H1 (cell line): ENCODE results near the gene PPP2R2D. TPM values are rescaled to one million over a fixed set of nuclear protein-coding genes. Genes with fewer than 3 reads are reported as not detected.

Experiments used
- CTCF ChIA-PET: fragments of 300-600 bp; sonication (Branson Sonifier 250); formaldehyde crosslinking; loops from one replicate; lab custom pipeline; 2021; ENCODE audit not compliant: partially characterized antibody; lab: Charles Lee
- POLR2A ChIA-PET: fragments of 300-600 bp; sonication (Branson Sonifier 250); formaldehyde crosslinking; loops from one replicate; lab custom pipeline; 2021; ENCODE audit warnings: inconsistent platforms; ENCODE audit not compliant: partially characterized antibody; lab: Charles Lee
- DNase-seq, 2 experiments: peaks; one replicate each; pipeline versions ENCODE4 v3.0.0 to v3.0.0-alpha.2; 2010 to 2022; ENCODE audit warnings: low spot score in 2 of 2, low read depth in 1 of 2, mixed read lengths in 1 of 2
- FAIRE-seq: peaks from 2 replicates; lab custom pipeline; 2011; peaks lifted over from hg19 to GRCh38; lab: Jason Lieb, UNC
- H2AFZ ChIP-seq: 2 replicates; pipeline ENCODE4 v1.8.1; 2012; ENCODE audit warnings: low read length, inconsistent platforms
- H2AK5ac ChIP-seq: 2 replicates; pipeline ENCODE4 v1.6.1; 2013; ENCODE audit warnings: low read depth, low read length
- H2BK120ac ChIP-seq: replicated peaks from 2 replicates; pipeline ENCODE3; 2013; ENCODE audit warnings: low read depth, low read length, inconsistent platforms
- H2BK12ac ChIP-seq: 2 replicates; pipeline ENCODE4 v1.6.1; 2013; ENCODE audit warnings: low read depth, low read length
- H2BK15ac ChIP-seq: 2 replicates; pipeline ENCODE4 v1.6.1; 2013; ENCODE audit warnings: low read length
- H2BK20ac ChIP-seq: 2 replicates; pipeline ENCODE4 v1.6.1; 2013; ENCODE audit warnings: low read length
- H2BK5ac ChIP-seq: 2 replicates; pipeline ENCODE4 v1.6.1; 2013; ENCODE audit warnings: low read depth, low read length
- H3K14ac ChIP-seq: 2 replicates; pipeline ENCODE4 v1.6.1; 2013; ENCODE audit warnings: inconsistent platforms; ENCODE audit not compliant: insufficient read length
- H3K18ac ChIP-seq: 2 replicates; pipeline ENCODE4 v1.6.1; 2013; ENCODE audit warnings: low read length; ENCODE audit errors: extremely low read depth
- H3K23ac ChIP-seq: 2 replicates; pipeline ENCODE4 v1.6.1; 2013; ENCODE audit warnings: inconsistent platforms; ENCODE audit not compliant: insufficient read length
- H3K23me2 ChIP-seq: 2 replicates; pipeline ENCODE4 v1.6.1; 2013; ENCODE audit warnings: low read depth, low read length
- H3K27ac ChIP-seq: 2 replicates; pipeline ENCODE4 v1.6.1; 2011; ENCODE audit warnings: low read depth, low read length, inconsistent platforms
- H3K27me3 ChIP-seq, 4 experiments: replicated peaks in 1 of 4; 1 replicate in 1 of 4; 2 replicates in 3 of 4; pipeline versions ENCODE4 v1.6.1 to v1.8.1; 2011 to 2013; ENCODE audit warnings: low read length in 3 of 4, mild to moderate bottlenecking in 3 of 4, inconsistent platforms in 2 of 4, mixed read lengths in 2 of 4, moderate library complexity in 1 of 4; ENCODE audit not compliant: control insufficient read depth in 3 of 4, insufficient read depth in 3 of 4; ENCODE audit errors: extremely low read depth in 1 of 4
- H3K36me3 ChIP-seq, 4 experiments: 2 replicates each; pipeline versions ENCODE4 v1.6.1 to v1.8.1; 2011 to 2013; ENCODE audit warnings: mild to moderate bottlenecking in 4 of 4, low read length in 3 of 4, moderate library complexity in 2 of 4, control low read depth in 1 of 4, inconsistent platforms in 1 of 4; ENCODE audit not compliant: insufficient read depth in 4 of 4, control insufficient read depth in 2 of 4
- H3K4ac ChIP-seq: replicated peaks from 2 replicates; pipeline ENCODE3; 2013; ENCODE audit warnings: low read length, low read depth, mixed read lengths, inconsistent platforms; ENCODE audit not compliant: insufficient read length
- H3K4me1 ChIP-seq, 4 experiments: replicated peaks in 1 of 4; 1 replicate in 1 of 4; 2 replicates in 3 of 4; pipeline versions ENCODE4 v1.6.1 to v1.8.1; 2011 to 2013; ENCODE audit warnings: low read length in 3 of 4, inconsistent platforms in 2 of 4, mixed read lengths in 1 of 4; ENCODE audit not compliant: insufficient read depth in 4 of 4, control insufficient read depth in 3 of 4
- H3K4me2 ChIP-seq, 2 experiments: 2 replicates each; pipeline versions ENCODE4 v1.6.1 to v1.8.1; 2011 to 2013; ENCODE audit warnings: low read depth in 2 of 2, low read length in 2 of 2, control low read depth in 1 of 2, inconsistent platforms in 1 of 2, mild to moderate bottlenecking in 1 of 2; ENCODE audit not compliant: insufficient read depth in 1 of 2
- H3K4me3 ChIP-seq, 4 experiments: fragments of 200-600, 300-600 bp in 1 of 4; sonication (generic), shearing (Covaris generic), sonication (Bioruptor Twin) in 1 of 4; 2 replicates each; pipeline versions ENCODE4 v1.5.1 to v1.8.1; 2011 to 2016; ENCODE audit warnings: low read length in 4 of 4, low read depth in 3 of 4, control low read depth in 2 of 4, inconsistent platforms in 2 of 4, mild to moderate bottlenecking in 2 of 4, mixed read lengths in 1 of 4, moderate library complexity in 1 of 4; ENCODE audit not compliant: insufficient read depth in 2 of 4; ENCODE audit errors: extremely low read depth in 1 of 4
- H3K56ac ChIP-seq: replicated peaks from 2 replicates; pipeline ENCODE3; 2013; ENCODE audit warnings: low read depth, mild to moderate bottlenecking, mixed read lengths, low read length, inconsistent platforms; ENCODE audit not compliant: insufficient read length
- H3K79me1 ChIP-seq: 2 replicates; pipeline ENCODE4 v1.6.1; 2013; ENCODE audit warnings: low read depth, low read length, control low read depth
- H3K79me2 ChIP-seq, 2 experiments: 2 replicates each; pipeline versions ENCODE4 v1.6.1 to v1.8.1; 2012 to 2013; ENCODE audit warnings: low read length in 2 of 2, mild to moderate bottlenecking in 2 of 2, inconsistent platforms in 1 of 2; ENCODE audit not compliant: insufficient read depth in 2 of 2, control insufficient read depth in 1 of 2
- H3K9ac ChIP-seq, 4 experiments: replicated peaks in 1 of 4; 1 replicate in 1 of 4; 2 replicates in 3 of 4; pipeline versions ENCODE4 v1.6.1 to v1.8.1; 2011 to 2013; ENCODE audit warnings: low read depth in 3 of 4, low read length in 3 of 4, control low read depth in 2 of 4, mild to moderate bottlenecking in 2 of 4, moderate library complexity in 2 of 4, inconsistent platforms in 1 of 4; ENCODE audit errors: extremely low read depth in 1 of 4
- H3K9me3 ChIP-seq, 2 experiments: 2 replicates each; pipeline versions ENCODE4 v1.6.1 to v1.8.1; 2012 to 2013; ENCODE audit warnings: mild to moderate bottlenecking in 2 of 2, moderate library complexity in 2 of 2, control low read depth in 1 of 2, inconsistent platforms in 1 of 2, low read depth in 1 of 2, low read length in 1 of 2, mixed read lengths in 1 of 2; ENCODE audit not compliant: insufficient read depth in 2 of 2
- H4K20me1 ChIP-seq, 2 experiments: replicated peaks in 1 of 2; 2 replicates each; pipeline versions ENCODE3 to v1.8.1; 2011 to 2013; ENCODE audit warnings: inconsistent platforms in 2 of 2, low read length in 2 of 2, mild to moderate bottlenecking in 1 of 2; ENCODE audit not compliant: insufficient read depth in 2 of 2, control insufficient read depth in 1 of 2
- H4K5ac ChIP-seq: 2 replicates; pipeline ENCODE4 v1.6.1; 2013; ENCODE audit warnings: low read length, low read depth, mixed read lengths, inconsistent platforms; ENCODE audit not compliant: insufficient read length
- H4K8ac ChIP-seq: 2 replicates; pipeline ENCODE4 v1.8.0; 2013; ENCODE audit warnings: mild to moderate bottlenecking, moderate library complexity, low read length, inconsistent platforms; ENCODE audit not compliant: insufficient read depth; ENCODE audit errors: extremely low read depth
- H4K91ac ChIP-seq: replicated peaks from 2 replicates; pipeline ENCODE3; 2013; ENCODE audit warnings: low read length, mixed read lengths, inconsistent platforms; ENCODE audit not compliant: insufficient read length
- CBX8 ChIP-seq: fragments of 300-800, 300-1000 bp; sonication (generic); IDR thresholded peaks from 2 replicates; pipeline ENCODE4 v1.7.1; 2016; ENCODE audit warnings: low read depth, low read length, borderline replicate concordance
- CEBPB ChIP-seq: IDR thresholded peaks from 2 replicates; pipeline ENCODE4 v1.6.1; 2012; ENCODE audit warnings: low read depth, low read length
- GTF2F1 ChIP-seq: IDR thresholded peaks from 2 replicates; pipeline ENCODE4 v1.6.1; 2012; ENCODE audit warnings: low read depth, low read length, improper control_type of control experiment, borderline replicate concordance
- TAF1 ChIP-seq: IDR thresholded peaks from 2 replicates; pipeline ENCODE4 v1.6.1; 2011; ENCODE audit warnings: mild to moderate bottlenecking, low read depth, low read length
- TBP ChIP-seq: IDR thresholded peaks from 2 replicates; pipeline ENCODE4 v1.6.1; 2011; ENCODE audit warnings: low read depth, low read length, improper control_type of control experiment
- YY1 ChIP-seq: IDR thresholded peaks from 2 replicates; pipeline ENCODE4 v1.6.1; 2011; ENCODE audit warnings: low read depth, mild to moderate bottlenecking, low read length
- WGBS, 2 experiments: shearing (Covaris generic) in 1 of 2; methylation state at CpG; one replicate each; pipeline versions ENCODE4 v1.1.6 to v1.1.7; 2013 to 2015; ENCODE audit warnings: low lambda C conversion rate in 2 of 2, mixed read lengths in 2 of 2, inconsistent platforms in 1 of 2, low coverage in 1 of 2, missing lambda C conversion rate in 1 of 2; ENCODE audit not compliant: insufficient replicate concordance in 2 of 2, insufficient coverage in 1 of 2, insufficient read length in 1 of 2; ENCODE audit errors: extremely low coverage in 1 of 2, missing lambda C conversion rate in 1 of 2; 5-methylcytosine and 5-hydroxymethylcytosine counted together
- polyA plus RNA-seq, 7 experiments: library from polyadenylated mRNA; depleted of rRNA in 3 of 7; stranded (reverse) in 5 of 7; unstranded in 2 of 7; fragments of >200 nt in 5 of 7; fragments of 200-250 nt in 2 of 7; gene quantifications; 1 replicate in 5 of 7; 2 replicates in 1 of 7; 4 replicates in 1 of 7; pipeline versions ENCODE4 v1.2.1 to v1.2.3, GENCODE V29; 2011 to 2013; ENCODE audit warnings: missing spikeins in 2 of 7, mixed read lengths in 2 of 7
- total RNA-seq: library from RNA; stranded (reverse); fragmentation: NEBNext Ultra II Directional; extraction: Animal tissue kit (Norgen Biotek cat#: 25700); gene quantifications from 2 replicates; pipeline ENCODE4 v1.2.1, GENCODE V29; 2021
- TF ChIP-seq, protein P1 (sequence below): IDR thresholded peaks from 2 replicates; pipeline ENCODE4 v1.6.1; 2012; ENCODE audit warnings: inconsistent platforms

The PPP2R2D gene
- total and polyA plus RNA-seq, 2 of the 8 experiments (the other 6 are each of a cell fraction or from before 2014, with no cell fraction given), result 25.4 to 32.8 TPM

DNA sequence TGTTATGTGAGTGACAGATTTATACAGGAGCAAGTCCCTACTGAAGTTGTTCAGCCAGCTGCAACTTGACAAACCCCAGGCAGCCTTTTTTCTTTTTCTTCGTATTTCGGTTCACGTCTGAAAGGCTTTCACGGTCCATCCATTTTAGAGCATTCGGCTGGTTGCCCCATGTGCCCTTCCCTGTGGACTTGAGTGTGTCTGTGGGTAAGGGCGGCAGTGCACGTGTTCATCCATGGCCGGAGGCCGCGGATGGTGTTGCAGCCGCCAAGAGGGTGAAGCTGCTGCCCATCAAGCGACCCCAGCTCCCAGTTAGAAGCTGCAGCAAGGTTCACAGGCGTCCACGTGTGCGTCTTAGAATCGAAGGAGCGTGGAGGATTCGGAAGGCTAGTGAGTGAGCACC is 35.9 kb downstream of the PPP2R2D start:
- H3K79me2 ChIP-seq, result peaks cover 5 to 45% of the 10 kb centered on the region in 2 experiments
- FAIRE-seq, result no peak
- TF ChIP-seq GTF2F1 (no peak), CEBPB (no peak), TAF1 (no peak), YY1 (no peak), TBP (no peak), CBX8 (no peak)
- TF ChIP-seq, protein P1, sequence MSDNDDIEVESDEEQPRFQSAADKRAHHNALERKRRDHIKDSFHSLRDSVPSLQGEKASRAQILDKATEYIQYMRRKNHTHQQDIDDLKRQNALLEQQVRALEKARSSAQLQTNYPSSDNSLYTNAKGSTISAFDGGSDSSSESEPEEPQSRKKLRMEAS, result no peak

More for the DNA sequence above, 35.9 kb downstream of the PPP2R2D start:
- no peak for DNase-seq
- Histone ChIP-seq H3K4ac (no peak overlapping the region), H3K23ac (no peak overlapping the region), H3K27me3 (no peaks in the 10 kb centered on the region), H3K4me3 (no peak overlapping the region), H3K56ac (no peak overlapping the region), H2AK5ac (no peak overlapping the region), H3K27ac (no peak overlapping the region), H4K5ac (no peak overlapping the region), H3K18ac (no peak overlapping the region), H4K8ac (no peak overlapping the region), H4K20me1 (peaks cover 4 to 9% of the 10 kb centered on the region in 2 experiments), H3K9ac (no peak overlapping the region), H3K36me3 (peaks cover 3 to 20% (median 18%) of the 10 kb centered on the region in 4 experiments; a peak in 7 of 8 replicates), H2BK12ac (no peak overlapping the region), H3K9me3 (no peaks in the 10 kb centered on the region; a peak in 1 of 4 replicates), H2BK20ac (no peak overlapping the region), H3K23me2 (no peaks in the 10 kb centered on the region), H3K14ac (no peak overlapping the region), H2BK120ac (no peak overlapping the region), H3K4me2 (no peak overlapping the region), H3K4me1 (no peaks in the 10 kb centered on the region), H3K79me1 (peaks cover 21% of the 10 kb centered on the region), H4K91ac (no peak overlapping the region), H2AFZ (no peak overlapping the region), H2BK15ac (no peak overlapping the region), H2BK5ac (no peak overlapping the region)
- POLR2A ChIA-PET, result interaction anchor here (0.5 to 0.6 kb wide), 2 partner anchors 45 to 194 kb away, joined by 3 to 4 read pairs; no protein-coding TSS in a partner anchor
- CTCF ChIA-PET, result interaction anchor here (1.3 to 2.3 kb wide), 2 partner anchors 10 to 86 kb away, joined by 5 read pairs; no protein-coding TSS in a partner anchor
- 97% methylated on average over 18 of the region's 18 CpGs; no CpG with 5 or more reads in 1 of the 2 experiments for WGBS, 2 experiments
